GM23338 (cell line): ENCODE data around the gene HTR3E.

Experiments
- CTCF ChIP-seq, 2 experiments: fragments of 200-600 bp in 1 of 2; sonication (generic) in 1 of 2; conservative IDR thresholded peaks; 2 replicates each; pipeline versions ENCODE4 v1.5.1 to v1.6.1; 2016 to 2017; ENCODE audit warnings: antibody characterized with exemption in 2 of 2, low read depth in 2 of 2, mild to moderate bottlenecking in 2 of 2, moderate library complexity in 1 of 2
- ETS1 ChIP-seq: IDR thresholded peaks from 2 replicates; pipeline ENCODE4 v1.6.1; 2016; ENCODE audit warnings: antibody characterized with exemption
- EZH2 ChIP-seq: fragments of 200-600 bp; sonication (generic); IDR thresholded peaks from one replicate; pipeline ENCODE4 v1.8.0; 2017; ENCODE audit warnings: antibody characterized with exemption, mild to moderate bottlenecking, low read depth; ENCODE audit not compliant: unreplicated experiment
- EZH2phosphoT487 ChIP-seq: fragments of 200-600 bp; sonication (generic); IDR thresholded peaks from one replicate; pipeline ENCODE4 v1.8.1; 2018; ENCODE audit warnings: antibody characterized with exemption; ENCODE audit not compliant: unreplicated experiment
- POLR2AphosphoS5 ChIP-seq: IDR thresholded peaks from 2 replicates; pipeline ENCODE4 v1.6.1; 2016; ENCODE audit warnings: antibody characterized with exemption, low read depth
- REST ChIP-seq: IDR thresholded peaks from one replicate; pipeline ENCODE4 v1.6.1; 2018; ENCODE audit warnings: antibody characterized with exemption; ENCODE audit not compliant: unreplicated experiment
- STAT1 ChIP-seq: IDR thresholded peaks from one replicate; pipeline ENCODE4 v1.6.1; 2016; ENCODE audit warnings: antibody characterized with exemption; ENCODE audit not compliant: unreplicated experiment
- ZNF331 ChIP-seq: fragments of 250-450 bp; sonication (Bioruptor Pico); IDR thresholded peaks from 2 replicates; pipeline ENCODE4 v1.5.0; 2020; ENCODE audit warnings: low read depth, mild to moderate bottlenecking, moderate library complexity

GRCh38 chr3:184110316-184110725, 13.5 kb downstream of the HTR3E start:
- no peak for TF ChIP-seq CTCF (conservative IDR thresholded peaks at IDR 0.05; ENCODE audit: low read depth in 2 of 2)
- TF ChIP-seq EZH2 = no peak
- no peak for TF ChIP-seq STAT1
- no peak for TF ChIP-seq REST
- TF ChIP-seq EZH2phosphoT487 = no peak
- no peak for TF ChIP-seq ZNF331 (CRISPR knock-in tag)
- no peak for TF ChIP-seq ETS1
- TF ChIP-seq POLR2AphosphoS5 = no peak
